Pons (tissue), 1 donor: ENCODE data around the gene PIH1D1.

Experiments used
- DNase-seq: peaks from one replicate; pipeline ENCODE4 v3.0.0-alpha.2; 2016; ENCODE audit warnings: low spot score

The PIH1D1 gene

GRCh38 chr19:49420227-49420626, 31.4 kb downstream of the PIH1D1 start:
- DNase-seq: no peak

- DNase-seq: no peak
Observed at GRCh38 chr19:49419173-49419572, 32.4 kb downstream of the PIH1D1 start.

- no peak for DNase-seq
Observed at GRCh38 chr19:49418511-49418910, 33.1 kb downstream of the PIH1D1 start.

- no peak for DNase-seq
Observed at GRCh38 chr19:49417088-49417487, 34.5 kb downstream of the PIH1D1 start.

GRCh38 chr19:49415810-49416200, 35.8 kb downstream of the PIH1D1 start:
- no peak for DNase-seq

GRCh38 chr19:49415102-49415809, 36.4 kb downstream of the PIH1D1 start:
- DNase-seq: no peak

- DNase-seq: no peak
Observed at GRCh38 chr19:49414256-49414655, 37.4 kb downstream of the PIH1D1 start.

GRCh38 chr19:49413348-49413747, 38.3 kb downstream of the PIH1D1 start:
- no peak for DNase-seq

GRCh38 chr19:49411681-49412326, 39.8 kb downstream of the PIH1D1 start:
- no peak for DNase-seq

GRCh38 chr19:49409441-49410029, 42.1 kb downstream of the PIH1D1 start:
- no peak for DNase-seq

- no peak for DNase-seq
Observed at GRCh38 chr19:49408816-49409440, 42.7 kb downstream of the PIH1D1 start.

GRCh38 chr19:49407482-49408015, 44.1 kb downstream of the PIH1D1 start:
- DNase-seq: no peak

GRCh38 chr19:49407079-49407478, 44.5 kb downstream of the PIH1D1 start:
- no peak for DNase-seq

- peak; percentile 15 for DNase-seq
Observed at GRCh38 chr19:49403404-49404187, 48.0 kb downstream of the PIH1D1 start.

- DNase-seq: no peak
Observed at GRCh38 chr19:49400029-49400428, 51.6 kb downstream of the PIH1D1 start.

- DNase-seq: no peak
Observed at GRCh38 chr19:49398931-49399330, 52.7 kb downstream of the PIH1D1 start.

- no peak for DNase-seq
Observed at GRCh38 chr19:49398001-49398615, 53.5 kb downstream of the PIH1D1 start.

- no peak for DNase-seq
Observed at GRCh38 chr19:49396738-49397505, 54.7 kb downstream of the PIH1D1 start.
